ENCODE measurements around the gene CCDC124. TPM values are rescaled to one million over a fixed set of nuclear protein-coding genes. Genes with fewer than 3 reads are reported as not detected.

Gene CCDC124
- total and polyA plus RNA-seq, 2 experiments from 2014 or later, result 103 to 200 TPM

DNA sequence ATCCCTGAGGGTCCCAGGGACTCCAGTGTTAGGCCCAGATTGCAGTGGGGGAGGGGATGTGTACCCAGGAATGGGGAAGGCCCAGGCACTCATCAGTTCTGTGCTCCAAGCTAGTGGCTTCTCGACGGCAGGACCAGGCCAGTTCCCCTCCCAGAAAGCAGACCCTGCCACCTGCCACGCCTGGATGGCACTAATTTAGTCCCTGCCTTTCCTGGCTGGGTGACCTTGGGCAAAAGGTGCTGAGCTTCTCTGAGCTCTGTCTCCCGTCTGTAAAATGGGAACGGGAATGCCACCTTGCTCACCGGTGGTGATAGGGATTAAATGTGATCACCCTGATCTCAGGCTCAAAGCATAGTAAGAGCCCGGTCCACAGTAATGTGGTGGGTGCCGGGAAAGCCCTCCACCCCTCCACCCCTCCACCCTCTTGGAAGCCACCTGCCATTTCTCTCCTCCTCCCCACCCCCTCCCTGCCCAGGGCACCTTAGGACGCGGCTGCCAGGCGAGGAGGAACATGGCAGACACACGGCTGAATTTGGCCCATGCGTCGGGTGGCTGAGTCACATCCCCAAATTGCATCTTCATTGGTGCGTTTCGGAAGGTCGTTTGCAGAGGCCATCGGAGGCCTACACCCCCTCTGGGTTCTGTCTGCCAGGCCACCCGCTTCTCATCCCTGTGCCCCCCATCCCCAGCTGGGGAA lies 36.4 kb downstream of the CCDC124 start:
- TF ChIP-seq, protein P1, sequence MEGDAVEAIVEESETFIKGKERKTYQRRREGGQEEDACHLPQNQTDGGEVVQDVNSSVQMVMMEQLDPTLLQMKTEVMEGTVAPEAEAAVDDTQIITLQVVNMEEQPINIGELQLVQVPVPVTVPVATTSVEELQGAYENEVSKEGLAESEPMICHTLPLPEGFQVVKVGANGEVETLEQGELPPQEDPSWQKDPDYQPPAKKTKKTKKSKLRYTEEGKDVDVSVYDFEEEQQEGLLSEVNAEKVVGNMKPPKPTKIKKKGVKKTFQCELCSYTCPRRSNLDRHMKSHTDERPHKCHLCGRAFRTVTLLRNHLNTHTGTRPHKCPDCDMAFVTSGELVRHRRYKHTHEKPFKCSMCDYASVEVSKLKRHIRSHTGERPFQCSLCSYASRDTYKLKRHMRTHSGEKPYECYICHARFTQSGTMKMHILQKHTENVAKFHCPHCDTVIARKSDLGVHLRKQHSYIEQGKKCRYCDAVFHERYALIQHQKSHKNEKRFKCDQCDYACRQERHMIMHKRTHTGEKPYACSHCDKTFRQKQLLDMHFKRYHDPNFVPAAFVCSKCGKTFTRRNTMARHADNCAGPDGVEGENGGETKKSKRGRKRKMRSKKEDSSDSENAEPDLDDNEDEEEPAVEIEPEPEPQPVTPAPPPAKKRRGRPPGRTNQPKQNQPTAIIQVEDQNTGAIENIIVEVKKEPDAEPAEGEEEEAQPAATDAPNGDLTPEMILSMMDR (IDR thresholded peaks at IDR 0.05; ENCODE audit: low read depth, low read length), result no peak
- H3K9me3 ChIP-seq (ENCODE audit: low read depth), result no peaks in the 10 kb centered on the region
- peaks cover 4% of the 10 kb centered on the region for H3K4me1 ChIP-seq (ENCODE audit: low read depth)
- DNase-seq (ENCODE audit: low read depth in 1 of 2, low spot score in 1 of 2), result no peak
- H3K36me3 ChIP-seq, result no peaks in the 10 kb centered on the region
- no peak overlapping the region for H3K27ac ChIP-seq
- H3K4me3 ChIP-seq, result no peak overlapping the region
- no peaks in the 10 kb centered on the region for H3K27me3 ChIP-seq

DNA sequence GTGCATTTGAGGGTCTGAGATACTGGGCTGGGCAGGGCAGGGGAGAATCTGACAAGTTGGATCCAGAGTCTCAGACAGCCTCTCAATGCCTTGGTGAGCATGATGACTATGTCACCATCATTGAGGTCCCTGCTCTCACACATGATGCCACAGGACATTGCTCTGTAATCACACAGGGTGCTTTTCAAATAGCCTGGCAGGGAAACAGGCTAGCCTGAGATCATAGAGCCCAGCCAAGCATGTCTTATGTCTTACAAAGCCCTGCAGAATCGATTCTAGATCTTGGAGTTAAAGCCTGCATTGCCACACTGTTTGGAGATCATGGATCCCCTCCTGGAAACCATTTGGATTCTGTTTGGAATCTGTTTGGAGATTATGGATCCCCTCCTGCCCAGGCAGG lies 39.4 kb downstream of the CCDC124 start:
- Histone ChIP-seq H3K9me3 (ENCODE audit: low read depth) (no peaks in the 10 kb centered on the region), H3K36me3 (no peaks in the 10 kb centered on the region), H3K4me3 (no peak overlapping the region), H3K4me1 (ENCODE audit: low read depth) (peaks cover 4% of the 10 kb centered on the region), H3K27ac (no peak overlapping the region), H3K27me3 (no peaks in the 10 kb centered on the region)
- DNase-seq (ENCODE audit: low read depth in 1 of 2, low spot score in 1 of 2), result no peak
- TF ChIP-seq, protein P1 (IDR thresholded peaks at IDR 0.05; ENCODE audit: low read depth, low read length), result no peak

DNA sequence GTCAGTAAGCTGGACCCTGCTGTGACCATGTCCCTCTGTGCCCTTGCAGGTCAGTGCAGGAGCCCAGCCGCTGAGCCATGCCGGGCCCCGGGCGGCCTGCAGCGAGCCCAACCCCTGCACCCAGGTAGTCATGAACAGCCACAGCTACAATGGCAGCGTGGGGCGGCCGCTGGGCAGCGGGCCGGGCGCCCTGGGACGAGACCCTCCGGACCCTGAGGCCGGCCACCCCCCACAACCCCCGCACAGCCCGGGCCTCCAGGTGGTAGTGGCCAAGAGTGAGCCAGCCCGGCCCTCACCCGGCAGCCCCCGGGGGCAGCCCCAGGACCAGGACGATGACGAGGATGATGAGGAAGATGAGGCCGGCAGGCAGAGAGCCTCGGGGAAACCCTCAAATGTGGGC lies 40.9 kb downstream of the CCDC124 start:
- H3K27me3 ChIP-seq, result no peaks in the 10 kb centered on the region
- no peaks in the 10 kb centered on the region for H3K4me1 ChIP-seq (ENCODE audit: low read depth)
- H3K36me3 ChIP-seq, result no peaks in the 10 kb centered on the region
- H3K9me3 ChIP-seq (ENCODE audit: low read depth), result no peaks in the 10 kb centered on the region
- DNase-seq (ENCODE audit: low read depth in 1 of 2, low spot score in 1 of 2), result no peak
- TF ChIP-seq, protein P1 (IDR thresholded peaks at IDR 0.05; ENCODE audit: low read depth, low read length), result no peak
- H3K27ac ChIP-seq, result no peak overlapping the region
- no peak overlapping the region for H3K4me3 ChIP-seq

DNA sequence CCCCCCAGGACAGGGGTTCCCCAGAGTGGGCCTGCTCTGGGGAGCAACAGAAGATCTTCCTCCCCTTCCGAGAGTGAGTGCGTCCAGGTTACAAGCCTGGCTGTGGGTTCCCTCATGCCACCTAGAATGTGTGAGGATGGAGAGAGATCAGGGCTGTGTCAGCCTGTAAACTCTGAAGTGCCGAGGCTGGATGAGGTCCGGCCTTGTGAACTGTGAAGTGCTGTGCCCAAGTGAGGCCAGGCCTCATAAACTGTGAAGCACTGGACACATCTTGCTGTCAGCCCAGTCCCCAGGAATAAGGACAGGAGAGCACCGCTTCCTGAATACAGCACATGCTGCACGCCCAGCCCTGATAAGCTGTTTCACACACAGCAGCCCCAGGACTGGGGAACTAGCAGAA lies 41.7 kb downstream of the CCDC124 start:
- DNase-seq (ENCODE audit: low read depth in 1 of 2, low spot score in 1 of 2), result no peak
- Histone ChIP-seq H3K27me3 (no peaks in the 10 kb centered on the region), H3K27ac (no peak overlapping the region), H3K36me3 (no peaks in the 10 kb centered on the region), H3K4me1 (ENCODE audit: low read depth) (no peaks in the 10 kb centered on the region), H3K4me3 (no peak overlapping the region), H3K9me3 (ENCODE audit: low read depth) (no peaks in the 10 kb centered on the region)
- TF ChIP-seq, protein P1 (IDR thresholded peaks at IDR 0.05; ENCODE audit: low read depth, low read length), result no peak

DNA sequence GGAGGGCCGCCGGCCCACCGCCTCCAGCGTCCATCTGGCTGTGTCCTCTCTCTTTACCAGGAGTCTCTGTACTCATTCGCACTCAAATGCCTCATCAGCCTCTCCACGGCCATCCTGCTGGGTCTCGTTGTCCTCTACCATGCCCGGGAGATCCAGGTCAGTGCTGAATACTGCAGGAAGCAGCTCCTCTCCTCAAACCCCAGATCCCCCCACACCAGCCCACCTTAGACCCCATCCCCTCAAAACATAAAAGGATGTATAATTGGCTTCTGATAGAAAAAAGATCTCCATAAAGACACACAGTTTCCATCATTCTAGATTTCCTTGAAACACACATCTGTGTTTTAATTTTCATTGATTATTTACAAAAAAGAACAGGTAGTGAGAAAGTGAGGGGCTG lies 42.2 kb downstream of the CCDC124 start:
- Histone ChIP-seq H3K9me3 (ENCODE audit: low read depth) (no peaks in the 10 kb centered on the region), H3K27me3 (no peaks in the 10 kb centered on the region), H3K4me1 (ENCODE audit: low read depth) (no peaks in the 10 kb centered on the region), H3K27ac (no peak overlapping the region), H3K36me3 (no peaks in the 10 kb centered on the region), H3K4me3 (no peak overlapping the region)
- DNase-seq (ENCODE audit: low read depth in 1 of 2, low spot score in 1 of 2), result no peak
- TF ChIP-seq, protein P1 (IDR thresholded peaks at IDR 0.05; ENCODE audit: low read depth, low read length), result no peak
